Measurements from ENCODE around the gene SNRPB2. TPM values are rescaled to one million over a fixed set of nuclear protein-coding genes. Genes with fewer than 3 reads are reported as not detected.

The SNRPB2 gene
- total RNA-seq, 1 donor from 2014 or later, result 47.7 TPM

DNA sequence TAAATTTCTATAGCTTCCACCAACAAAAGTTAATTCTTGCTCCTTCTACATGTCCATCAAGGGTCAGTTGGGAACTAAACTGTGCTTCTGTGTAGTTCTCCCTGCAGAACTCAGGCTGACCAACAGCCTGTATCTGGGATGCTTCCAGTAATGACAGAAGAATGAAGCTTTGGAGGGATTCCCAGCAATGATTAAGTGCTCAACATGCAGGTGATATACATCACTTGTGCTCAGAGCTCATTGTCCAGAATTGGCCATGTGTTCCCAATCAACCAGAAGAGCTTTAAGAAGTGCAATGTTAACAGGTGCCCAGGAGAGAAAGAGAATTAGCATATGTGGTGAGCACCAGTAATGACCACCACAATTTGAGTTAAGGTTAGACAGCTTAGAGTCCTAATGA lies 37.4 kb upstream of the SNRPB2 start:
- TF ChIP-seq, protein P1, sequence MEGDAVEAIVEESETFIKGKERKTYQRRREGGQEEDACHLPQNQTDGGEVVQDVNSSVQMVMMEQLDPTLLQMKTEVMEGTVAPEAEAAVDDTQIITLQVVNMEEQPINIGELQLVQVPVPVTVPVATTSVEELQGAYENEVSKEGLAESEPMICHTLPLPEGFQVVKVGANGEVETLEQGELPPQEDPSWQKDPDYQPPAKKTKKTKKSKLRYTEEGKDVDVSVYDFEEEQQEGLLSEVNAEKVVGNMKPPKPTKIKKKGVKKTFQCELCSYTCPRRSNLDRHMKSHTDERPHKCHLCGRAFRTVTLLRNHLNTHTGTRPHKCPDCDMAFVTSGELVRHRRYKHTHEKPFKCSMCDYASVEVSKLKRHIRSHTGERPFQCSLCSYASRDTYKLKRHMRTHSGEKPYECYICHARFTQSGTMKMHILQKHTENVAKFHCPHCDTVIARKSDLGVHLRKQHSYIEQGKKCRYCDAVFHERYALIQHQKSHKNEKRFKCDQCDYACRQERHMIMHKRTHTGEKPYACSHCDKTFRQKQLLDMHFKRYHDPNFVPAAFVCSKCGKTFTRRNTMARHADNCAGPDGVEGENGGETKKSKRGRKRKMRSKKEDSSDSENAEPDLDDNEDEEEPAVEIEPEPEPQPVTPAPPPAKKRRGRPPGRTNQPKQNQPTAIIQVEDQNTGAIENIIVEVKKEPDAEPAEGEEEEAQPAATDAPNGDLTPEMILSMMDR (IDR thresholded peaks at IDR 0.05; ENCODE audit: insufficient read depth, low read length, poor library complexity, severe bottlenecking), result no peak
- DNase-seq (ENCODE audit: low read depth), result no peak
- no peaks in the 10 kb centered on the region for H3K27me3 ChIP-seq (ENCODE audit: control insufficient read depth, insufficient read depth, low read length)
- H3K36me3 ChIP-seq (ENCODE audit: control insufficient read depth, insufficient read depth, low read length), result no peaks in the 10 kb centered on the region
- no peak overlapping the region for H3K4me3 ChIP-seq (ENCODE audit: low read depth, low read length)

DNA sequence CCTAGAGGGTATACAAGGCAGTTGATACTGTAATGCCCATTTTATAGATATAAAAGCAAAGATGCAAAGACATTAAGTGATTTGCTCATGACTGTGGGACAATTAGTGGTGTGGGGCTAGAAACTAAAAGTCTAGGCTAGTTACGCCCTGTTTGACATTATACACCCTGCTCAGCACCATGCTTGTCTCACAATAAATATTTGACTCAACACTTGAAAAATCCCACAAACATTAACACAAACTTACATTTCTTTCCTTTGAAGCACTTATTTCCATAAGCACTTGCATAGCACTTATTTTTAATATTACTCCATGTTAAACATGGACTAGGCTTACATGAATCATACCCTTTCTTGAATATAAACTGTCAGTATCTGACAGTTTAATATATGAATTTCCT lies 36.5 kb upstream of the SNRPB2 start:
- no peak for DNase-seq (ENCODE audit: low read depth)
- TF ChIP-seq, protein P1 (IDR thresholded peaks at IDR 0.05; ENCODE audit: insufficient read depth, low read length, poor library complexity, severe bottlenecking), result no peak
- Histone ChIP-seq H3K4me3 (ENCODE audit: low read depth, low read length) (no peak overlapping the region), H3K36me3 (ENCODE audit: control insufficient read depth, insufficient read depth, low read length) (no peaks in the 10 kb centered on the region), H3K27me3 (ENCODE audit: control insufficient read depth, insufficient read depth, low read length) (no peaks in the 10 kb centered on the region)

DNA sequence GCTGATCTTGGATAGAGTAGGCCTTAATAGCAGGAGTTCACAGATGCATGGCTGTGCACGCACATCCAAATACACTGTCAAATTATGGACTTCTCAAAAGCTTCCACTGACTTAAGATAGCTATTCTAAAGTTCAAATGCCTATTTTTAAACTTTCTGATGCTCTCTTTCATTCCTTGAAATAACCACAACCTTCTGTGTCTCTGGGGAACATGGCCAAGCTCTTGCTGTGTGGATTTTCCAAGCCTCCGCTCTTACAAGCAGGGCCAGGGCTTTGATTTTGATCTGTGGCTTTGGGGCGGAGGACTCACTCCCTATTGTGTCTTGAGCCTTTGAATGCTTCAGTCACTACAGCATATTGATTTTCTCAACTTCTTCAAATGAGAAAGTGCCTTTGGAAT lies 35.7 kb upstream of the SNRPB2 start:
- TF ChIP-seq, protein P1 (IDR thresholded peaks at IDR 0.05; ENCODE audit: insufficient read depth, low read length, poor library complexity, severe bottlenecking), result no peak
- no peak overlapping the region for H3K4me3 ChIP-seq (ENCODE audit: low read depth, low read length)
- no peaks in the 10 kb centered on the region for H3K36me3 ChIP-seq (ENCODE audit: control insufficient read depth, insufficient read depth, low read length)
- H3K27me3 ChIP-seq (ENCODE audit: control insufficient read depth, insufficient read depth, low read length), result no peaks in the 10 kb centered on the region
- DNase-seq (ENCODE audit: low read depth), result no peak

DNA sequence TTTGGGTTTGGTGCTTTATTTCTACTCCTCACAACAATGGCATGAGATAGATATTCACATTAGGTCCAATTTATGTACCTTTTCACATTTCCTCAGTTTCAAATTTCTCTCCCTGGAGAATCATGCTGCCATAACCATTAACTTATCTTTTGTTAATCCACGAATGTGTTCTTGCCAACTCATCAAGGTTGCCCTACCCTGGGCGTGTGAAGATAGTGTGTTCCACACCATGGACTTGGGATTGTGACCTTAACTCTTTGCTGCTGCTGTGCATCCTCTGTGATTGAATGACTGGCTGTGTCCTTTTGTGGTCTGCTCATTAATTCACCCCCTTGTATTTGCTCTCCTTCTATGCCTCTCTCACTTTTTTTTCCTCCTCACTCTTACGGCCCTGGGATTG lies 34.2 kb upstream of the SNRPB2 start:
- Histone ChIP-seq H3K4me3 (ENCODE audit: low read depth, low read length) (no peak overlapping the region), H3K36me3 (ENCODE audit: control insufficient read depth, insufficient read depth, low read length) (no peaks in the 10 kb centered on the region), H3K27me3 (ENCODE audit: control insufficient read depth, insufficient read depth, low read length) (no peaks in the 10 kb centered on the region)
- TF ChIP-seq, protein P1 (IDR thresholded peaks at IDR 0.05; ENCODE audit: insufficient read depth, low read length, poor library complexity, severe bottlenecking), result no peak
- no peak for DNase-seq (ENCODE audit: low read depth)

DNA sequence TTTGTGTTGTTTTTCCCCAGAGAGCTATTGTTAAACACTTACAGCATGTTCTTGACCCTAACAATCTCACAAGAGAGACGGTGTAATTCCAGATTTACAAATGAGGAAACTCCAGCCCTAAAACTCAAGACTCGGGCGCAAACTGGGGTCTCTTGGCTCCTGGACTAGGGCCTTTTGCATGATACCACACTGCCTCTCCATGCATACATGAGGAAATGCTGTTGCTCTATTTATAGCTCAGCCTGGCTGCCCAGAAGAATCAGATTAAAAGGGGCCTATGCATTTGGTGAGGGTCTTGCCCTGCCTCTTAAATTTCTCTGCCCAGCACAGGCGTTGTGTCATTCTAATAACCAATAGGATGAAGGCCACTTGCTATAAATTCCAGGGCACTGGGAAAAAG lies 30.5 kb upstream of the SNRPB2 start:
- TF ChIP-seq, protein P1 (IDR thresholded peaks at IDR 0.05; ENCODE audit: insufficient read depth, low read length, poor library complexity, severe bottlenecking), result no peak
- no peak for DNase-seq (ENCODE audit: low read depth)
- H3K27me3 ChIP-seq (ENCODE audit: control insufficient read depth, insufficient read depth, low read length), result no peaks in the 10 kb centered on the region

DNA sequence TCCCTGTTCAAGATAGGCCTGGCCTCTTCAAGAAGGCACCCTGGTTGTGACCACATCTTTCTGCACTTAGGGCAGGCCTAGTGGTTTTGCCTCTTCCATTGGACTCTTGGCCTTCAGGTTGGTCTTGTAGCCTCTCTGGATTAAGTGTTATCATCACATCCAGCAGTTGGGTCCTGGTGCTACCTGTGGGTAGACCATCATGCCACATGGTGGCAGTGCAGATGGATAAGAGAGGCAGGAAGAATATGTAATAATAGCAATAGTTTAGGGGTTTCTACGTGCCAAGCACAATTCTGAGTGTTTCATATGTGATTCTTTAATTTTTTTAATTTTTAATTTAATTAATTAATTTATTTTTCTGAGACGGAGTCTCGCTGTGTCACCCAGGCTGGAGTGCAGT lies 28.5 kb upstream of the SNRPB2 start:
- Histone ChIP-seq H3K4me3 (ENCODE audit: low read depth, low read length) (no peak overlapping the region), H3K36me3 (ENCODE audit: control insufficient read depth, insufficient read depth, low read length) (no peaks in the 10 kb centered on the region), H3K27me3 (ENCODE audit: control insufficient read depth, insufficient read depth, low read length) (no peaks in the 10 kb centered on the region)
- no peak for DNase-seq (ENCODE audit: low read depth)
- TF ChIP-seq, protein P1 (IDR thresholded peaks at IDR 0.05; ENCODE audit: insufficient read depth, low read length, poor library complexity, severe bottlenecking), result no peak

More for the DNA sequence above, 30.5 kb upstream of the SNRPB2 start:
- H3K4me3 ChIP-seq (ENCODE audit: low read depth, low read length), result no peak overlapping the region
- no peaks in the 10 kb centered on the region for H3K36me3 ChIP-seq (ENCODE audit: control insufficient read depth, insufficient read depth, low read length)
